ENCODE results near the gene BAZ2B. TPM values are rescaled to one million over a fixed set of nuclear protein-coding genes. Genes with fewer than 3 reads are reported as not detected.

The BAZ2B gene
- total RNA-seq, 4 donors from 2014 or later, result 46.8 to 72.8 (median 53.4) TPM

- intact Hi-C loops (cut with DNase I; ENCODE audit: low total_unique reads), result no loop called here
- no peak for DNase-seq (ENCODE audit: low spot score in 2 of 2)
- TF ChIP-seq POLR2A (IDR thresholded peaks at IDR 0.05), result no peak
- no peak for TF ChIP-seq CTCF (IDR thresholded peaks at IDR 0.05)
- H3K4me3 ChIP-seq (ENCODE audit: low read depth, poor library complexity, severe bottlenecking), result no peak overlapping the region
- 92 to 95% methylated on average over 2 of the region's 2 CpGs for WGBS, 2 donors
Measured at GRCh38 chr2:159279700-159280099, 336.6 kb downstream of the BAZ2B start.

GRCh38 chr2:159275111-159275510, 341.2 kb downstream of the BAZ2B start:
- intact Hi-C loops (cut with DNase I; ENCODE audit: low total_unique reads), result no loop called here
- 95 to 97% methylated on average over 1 of the region's 1 CpG for WGBS, 2 donors
- no peak for TF ChIP-seq CTCF (IDR thresholded peaks at IDR 0.05)
- no peak for TF ChIP-seq POLR2A (IDR thresholded peaks at IDR 0.05)
- DNase-seq (ENCODE audit: low spot score in 2 of 2), result no peak
- no peak overlapping the region for H3K4me3 ChIP-seq (ENCODE audit: low read depth, poor library complexity, severe bottlenecking)

GRCh38 chr2:159272156-159272555, 344.2 kb downstream of the BAZ2B start:
- 84 to 86% methylated on average over 5 of the region's 5 CpGs for WGBS, 2 donors
- intact Hi-C loops (cut with DNase I; ENCODE audit: low total_unique reads), result no loop called here
- DNase-seq (ENCODE audit: low spot score in 2 of 2), result no peak
- no peak overlapping the region for H3K4me3 ChIP-seq (ENCODE audit: low read depth, poor library complexity, severe bottlenecking)
- no peak for TF ChIP-seq POLR2A (IDR thresholded peaks at IDR 0.05)
- no peak for TF ChIP-seq CTCF (IDR thresholded peaks at IDR 0.05)

GRCh38 chr2:159270744-159271379, 345.5 kb downstream of the BAZ2B start:
- no peak for TF ChIP-seq CTCF (IDR thresholded peaks at IDR 0.05)
- TF ChIP-seq POLR2A (IDR thresholded peaks at IDR 0.05), result no peak
- no peak overlapping the region for H3K4me3 ChIP-seq (ENCODE audit: low read depth, poor library complexity, severe bottlenecking)
- WGBS, 2 donors, result 95% methylated on average over 4 of the region's 4 CpGs
- DNase-seq (ENCODE audit: low spot score in 2 of 2), result no peak
- intact Hi-C loops (cut with DNase I; ENCODE audit: low total_unique reads), result no loop called here

Other genes starting within 250 kb of the BAZ2B start
- 100 to 1,000 TPM in 3 of 4 donors, 10 to 100 TPM in 1; 95.7 to 139 (median 108) TPM for gene MARCHF7, start 96.0 kb upstream of the BAZ2B start, total RNA-seq
- 10 to 100 TPM; 10.2 to 24.8 (median 18.8) TPM for gene CD302, start 181.7 kb upstream of the BAZ2B start, total RNA-seq

Measured in lower leg skin (tissue), 4 donors.